A673 (cell line): ENCODE measurements around the gene CRACDL. TPM values are rescaled to one million over a fixed set of nuclear protein-coding genes. Genes with fewer than 3 reads are reported as not detected.

Experiments
- BruUV-seq: library from RNA; stranded (reverse); fragments of 400-500 nt; replicated peaks from 2 replicates; lab custom pipeline; 2021; lab: Mats Ljungman, UMichigan
- CTCF ChIA-PET: fragments of 300-600 bp; sonication (Branson Sonifier 250); formaldehyde crosslinking; loops from one replicate; lab custom pipeline; 2022; ENCODE audit warnings: antibody characterized with exemption; lab: Charles Lee
- POLR2A ChIA-PET: fragments of 300-600 bp; sonication (Branson Sonifier 250); formaldehyde crosslinking; loops from one replicate; lab custom pipeline; 2022; ENCODE audit warnings: antibody characterized with exemption; ENCODE audit not compliant: low non-redundant PET; lab: Charles Lee
- DNase-seq: peaks from one replicate; pipeline ENCODE4 v3.0.0-alpha.2; 2015; ENCODE audit warnings: low spot score
- H3K27ac ChIP-seq: fragments of 200-600 bp; sonication (generic); 2 replicates; pipeline ENCODE4 v1.5.1; 2016; ENCODE audit warnings: mixed run types, low read depth, mild to moderate bottlenecking, mixed read lengths, antibody characterized with exemption, low read length; ENCODE audit not compliant: poor library complexity, severe bottlenecking
- H3K27me3 ChIP-seq: fragments of 200-600 bp; sonication (generic); replicated peaks from 2 replicates; pipeline ENCODE4 v1.6.1; 2017; ENCODE audit warnings: mixed run types, low read depth, mild to moderate bottlenecking, mixed read lengths, antibody characterized with exemption, low read length; ENCODE audit not compliant: insufficient read depth, poor library complexity
- H3K36me3 ChIP-seq: fragments of 200-600 bp; sonication (generic); 2 replicates; pipeline ENCODE4 v1.6.1; 2016; ENCODE audit warnings: mixed run types, mild to moderate bottlenecking, mixed read lengths, antibody characterized with exemption, low read length; ENCODE audit not compliant: insufficient read depth, poor library complexity, severe bottlenecking
- H3K4me1 ChIP-seq: fragments of 200-600 bp; sonication (generic); 2 replicates; pipeline ENCODE4 v1.6.1; 2017; ENCODE audit warnings: mixed run types, mild to moderate bottlenecking, mixed read lengths, antibody characterized with exemption, low read length; ENCODE audit not compliant: insufficient read depth, poor library complexity, severe bottlenecking
- H3K4me3 ChIP-seq: fragments of 200-600 bp; sonication (generic); 2 replicates; pipeline ENCODE4 v1.5.1; 2016; ENCODE audit warnings: low read depth, mixed run types, mild to moderate bottlenecking, mixed read lengths, low read length; ENCODE audit not compliant: poor library complexity, severe bottlenecking
- H3K9me3 ChIP-seq: fragments of 200-600 bp; sonication (generic); 2 replicates; pipeline ENCODE4 v1.6.1; 2016; ENCODE audit warnings: mixed run types, low read depth, mild to moderate bottlenecking, mixed read lengths, antibody characterized with exemption, low read length; ENCODE audit not compliant: poor library complexity, severe bottlenecking
- EZH2 ChIP-seq: fragments of 200-600 bp; sonication (generic); IDR thresholded peaks from 2 replicates; pipeline ENCODE4 v1.6.1; 2017; ENCODE audit warnings: borderline replicate concordance, low read depth, mild to moderate bottlenecking, mixed read lengths, antibody characterized with exemption, low read length; ENCODE audit not compliant: poor library complexity, severe bottlenecking
- intact Hi-C: fragments of 100-400 bp; cut with micrococcal nuclease; formaldehyde crosslinking; loops from one replicate; pipeline ENCODE4 v1.10.0; 2022; ENCODE audit not compliant: unreplicated experiment
- total RNA-seq: library from RNA; stranded (reverse); gene quantifications from 2 replicates; pipeline ENCODE4 v1.2.3, GENCODE V29; 2021
- TF ChIP-seq, protein P1 (sequence below): fragments of 300-800, 200-600 bp; sonication (generic); conservative IDR thresholded peaks from 2 replicates; pipeline ENCODE4 v1.5.1; 2017; ENCODE audit warnings: low read depth, mild to moderate bottlenecking, antibody characterized with exemption, low read length, moderate library complexity, mixed read lengths

The CRACDL gene
- total RNA-seq, 1 experiment from 2014 or later: not detected

DNA sequence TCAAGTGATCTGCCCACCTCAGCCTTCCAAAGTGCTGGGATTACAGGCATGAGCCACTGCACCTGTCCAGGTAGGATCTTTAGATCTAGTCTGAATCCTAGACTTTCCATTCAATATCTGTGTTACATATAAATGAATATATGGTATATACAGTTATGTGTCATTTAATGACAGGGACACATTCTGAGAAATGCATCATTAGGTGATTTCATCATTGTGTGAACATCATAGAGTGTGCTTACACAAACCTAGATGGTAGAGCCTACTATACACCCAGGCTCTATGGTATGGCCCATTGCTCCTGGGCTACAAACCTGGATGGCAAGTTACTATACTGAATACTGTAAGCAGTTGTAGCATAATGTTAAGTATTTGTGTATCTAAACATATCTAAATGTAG lies 189.6 kb downstream of the CRACDL start:
- H3K9me3 ChIP-seq: no peaks in the 10 kb centered on the region
- H3K27me3 ChIP-seq: peaks cover 2% of the 10 kb centered on the region
- intact Hi-C loops: no loop called here
- H3K27ac ChIP-seq: no peak overlapping the region
- CTCF ChIA-PET: no interaction called here
- POLR2A ChIA-PET: no interaction called here
- TF ChIP-seq, protein P1, sequence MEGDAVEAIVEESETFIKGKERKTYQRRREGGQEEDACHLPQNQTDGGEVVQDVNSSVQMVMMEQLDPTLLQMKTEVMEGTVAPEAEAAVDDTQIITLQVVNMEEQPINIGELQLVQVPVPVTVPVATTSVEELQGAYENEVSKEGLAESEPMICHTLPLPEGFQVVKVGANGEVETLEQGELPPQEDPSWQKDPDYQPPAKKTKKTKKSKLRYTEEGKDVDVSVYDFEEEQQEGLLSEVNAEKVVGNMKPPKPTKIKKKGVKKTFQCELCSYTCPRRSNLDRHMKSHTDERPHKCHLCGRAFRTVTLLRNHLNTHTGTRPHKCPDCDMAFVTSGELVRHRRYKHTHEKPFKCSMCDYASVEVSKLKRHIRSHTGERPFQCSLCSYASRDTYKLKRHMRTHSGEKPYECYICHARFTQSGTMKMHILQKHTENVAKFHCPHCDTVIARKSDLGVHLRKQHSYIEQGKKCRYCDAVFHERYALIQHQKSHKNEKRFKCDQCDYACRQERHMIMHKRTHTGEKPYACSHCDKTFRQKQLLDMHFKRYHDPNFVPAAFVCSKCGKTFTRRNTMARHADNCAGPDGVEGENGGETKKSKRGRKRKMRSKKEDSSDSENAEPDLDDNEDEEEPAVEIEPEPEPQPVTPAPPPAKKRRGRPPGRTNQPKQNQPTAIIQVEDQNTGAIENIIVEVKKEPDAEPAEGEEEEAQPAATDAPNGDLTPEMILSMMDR: no peak
- no peak for TF ChIP-seq EZH2
- H3K36me3 ChIP-seq: no peaks in the 10 kb centered on the region
- H3K4me1 ChIP-seq: no peaks in the 10 kb centered on the region
- BruUV-seq: no TSS peak
- no peak for DNase-seq
- H3K4me3 ChIP-seq: no peak overlapping the region

DNA sequence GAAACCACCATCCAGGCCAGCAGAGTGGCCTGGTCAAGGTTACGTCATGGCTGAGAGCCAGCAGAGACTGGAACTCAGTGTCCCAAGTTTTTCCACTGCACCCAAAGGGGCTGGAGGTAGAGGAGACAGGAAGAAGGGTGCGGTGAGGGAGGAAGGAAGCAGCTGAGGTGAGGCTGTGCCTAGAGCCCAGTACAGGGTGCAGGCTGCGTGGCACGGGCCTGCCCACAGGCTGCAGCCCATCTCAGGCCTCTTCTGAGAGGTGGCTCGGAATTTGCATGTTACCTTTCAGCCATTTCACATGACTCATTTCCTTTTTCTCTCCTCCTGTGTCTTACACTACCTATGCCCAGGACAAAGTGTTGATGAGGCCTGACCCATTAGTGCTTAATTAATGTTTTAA lies 191.4 kb downstream of the CRACDL start:
- DNase-seq: no peak
- ChIA-PET POLR2A (no interaction called here), CTCF (no interaction called here)
- intact Hi-C loops: no loop called here
- Histone ChIP-seq H3K36me3 (no peaks in the 10 kb centered on the region), H3K27me3 (peaks cover 5% of the 10 kb centered on the region), H3K4me3 (no peak overlapping the region), H3K9me3 (no peaks in the 10 kb centered on the region), H3K4me1 (no peaks in the 10 kb centered on the region), H3K27ac (no peak overlapping the region)
- BruUV-seq: no TSS peak
- no peak for TF ChIP-seq EZH2
- TF ChIP-seq, protein P1: no peak

Other genes starting within 250 kb of the CRACDL start
- gene MGAT4A, start 205.1 kb downstream of the CRACDL start, total RNA-seq: 0.09 and 0.39 TPM in 2 replicates
- gene C2orf15, start 205.5 kb upstream of the CRACDL start, total RNA-seq: 0.56 TPM in 1 of 2 replicates, not detected in the other
- gene TSGA10, start 218.7 kb upstream of the CRACDL start, total RNA-seq: 2.5 and 2.6 TPM in 2 replicates
- 6.3 and 7.4 TPM in 2 replicates for gene LIPT1, start 218.7 kb upstream of the CRACDL start, total RNA-seq
- 22.3 and 25.3 TPM in 2 replicates for gene MITD1, start 244.8 kb upstream of the CRACDL start, total RNA-seq
- 55.4 and 59.9 TPM in 2 replicates for gene MRPL30, start 245.0 kb upstream of the CRACDL start, total RNA-seq